Gastroesophageal sphincter (tissue), 4 donors: ENCODE measurements around the gene PALMD. TPM values are rescaled to one million over a fixed set of nuclear protein-coding genes. Genes with fewer than 3 reads are reported as not detected.

ENCODE experiments used
- ATAC-seq: fragments of 150-250 bp; one replicate; pipeline ENCODE4 v1.9.1; 2016; ENCODE audit warnings: mild to moderate bottlenecking, moderate library complexity
- H3K27ac ChIP-seq, 4 donors: fragments of 200-600 bp; sonication (generic) in 3 of 4; 1 replicate in 3 of 4; 2 replicates in 1 of 4; pipeline ENCODE4 v1.5.1; 2016 to 2019
- H3K27me3 ChIP-seq: fragments of 200-600 bp; sonication (generic); one replicate; pipeline ENCODE4 v1.5.1; 2019
- H3K36me3 ChIP-seq, 2 donors: fragments of 200-600 bp; sonication (generic); one replicate each; pipeline ENCODE4 v1.5.1; 2019; ENCODE audit warnings: control low read depth in 1 of 2
- H3K4me1 ChIP-seq, 3 donors: fragments of 200-600 bp; sonication (generic); 1 replicate in 2 of 3; 2 replicates in 1 of 3; pipeline ENCODE4 v1.5.1; 2016 to 2019; ENCODE audit warnings: control low read depth in 2 of 3
- H3K4me3 ChIP-seq, 2 donors: fragments of 200-600 bp; sonication (generic); one replicate each; pipeline ENCODE4 v1.5.1; 2019; ENCODE audit warnings: mild to moderate bottlenecking in 1 of 2, moderate library complexity in 1 of 2
- H3K9me3 ChIP-seq, 3 donors: fragments of 200-600 bp; sonication (generic); one replicate each; pipeline ENCODE4 v1.5.1; 2017 to 2019; ENCODE audit warnings: control low read depth in 2 of 3
- CTCF ChIP-seq, 4 experiments: fragments of 200-600 bp in 2 of 4; fragments of 450-650 bp in 2 of 4; sonication (generic) in 1 of 4; IDR thresholded peaks; one replicate each; pipeline ENCODE4 v1.5.1; 2017 to 2019; ENCODE audit warnings: antibody characterized with exemption in 4 of 4, mild to moderate bottlenecking in 2 of 4, moderate library complexity in 2 of 4
- EP300 ChIP-seq: sonication (generic); formaldehyde crosslinking; IDR thresholded peaks from one replicate; pipeline ENCODE4 v1.6.1; 2017; ENCODE audit warnings: antibody characterized with exemption, mild to moderate bottlenecking
- POLR2A ChIP-seq, 2 donors: fragments of 450-650 bp; IDR thresholded peaks; one replicate each; pipeline ENCODE4 v1.6.1; 2017; ENCODE audit warnings: antibody characterized with exemption in 2 of 2, mild to moderate bottlenecking in 2 of 2, moderate library complexity in 1 of 2
- POLR2AphosphoS5 ChIP-seq: sonication (generic); formaldehyde crosslinking; IDR thresholded peaks from one replicate; pipeline ENCODE4 v1.6.1; 2017; ENCODE audit warnings: antibody characterized with exemption
- WGBS, 2 donors: methylation state at CpG; one replicate each; pipeline ENCODE4 v1.1.5; 2018; ENCODE audit warnings: low coverage in 1 of 2; 5-methylcytosine and 5-hydroxymethylcytosine counted together
- total RNA-seq, 4 donors: library from RNA; depleted of rRNA; stranded (reverse); fragments of >200 nt; gene quantifications; one replicate each; pipeline ENCODE4 v1.1.0, GENCODE V29; 2016

The PALMD gene
- total RNA-seq, 4 donors from 2014 or later, result 11.7 to 46.7 (median 23.8) TPM

- Histone ChIP-seq H3K4me1 (peaks cover 3 to 44% (median 7%) of the 10 kb centered on the region in 3 donors), H3K27ac (no peak overlapping the region), H3K9me3 (no peaks in the 10 kb centered on the region), H3K36me3 (peaks cover 0 to 24% of the 10 kb centered on the region in 2 donors), H3K27me3 (no peaks in the 10 kb centered on the region), H3K4me3 (no peak overlapping the region)
- no peak for ATAC-seq
- TF ChIP-seq POLR2A (IDR thresholded peaks at IDR 0.05) (no peak), CTCF (IDR thresholded peaks at IDR 0.05) (no peak), POLR2AphosphoS5 (no peak), EP300 (no peak)
- 82 to 93% methylated on average over 2 of the region's 2 CpGs for WGBS, 2 donors
Measured at GRCh38 chr1:99669821-99670220, 23.9 kb downstream of the PALMD start.

GRCh38 chr1:99670583-99670982, 24.7 kb downstream of the PALMD start:
- H3K4me1 ChIP-seq, result peaks cover 3 to 44% (median 7%) of the 10 kb centered on the region in 3 donors
- WGBS, 2 donors, result 82 to 90% methylated on average over 1 of the region's 1 CpG
- no peak overlapping the region for H3K4me3 ChIP-seq
- no peak for ATAC-seq
- peak overlapping the region in 1 of 4 donors; percentile 33 for H3K27ac ChIP-seq
- no peaks in the 10 kb centered on the region for H3K9me3 ChIP-seq
- H3K27me3 ChIP-seq, result no peaks in the 10 kb centered on the region
- TF ChIP-seq POLR2A (IDR thresholded peaks at IDR 0.05) (no peak), CTCF (IDR thresholded peaks at IDR 0.05) (no peak), EP300 (no peak), POLR2AphosphoS5 (no peak)
- H3K36me3 ChIP-seq, result peaks cover 0 to 24% of the 10 kb centered on the region in 2 donors

- Histone ChIP-seq H3K27me3 (no peaks in the 10 kb centered on the region), H3K36me3 (peaks cover 0 to 24% of the 10 kb centered on the region in 2 donors), H3K27ac (peak overlapping the region in 3 of 4 donors; percentile 5 to 65 (median 9)), H3K4me1 (peaks cover 3 to 44% (median 7%) of the 10 kb centered on the region in 3 donors), H3K4me3 (no peak overlapping the region), H3K9me3 (no peaks in the 10 kb centered on the region)
- 63 to 84% methylated on average over 3 to 4 of the region's 4 CpGs for WGBS, 2 donors
- no peak for TF ChIP-seq EP300
- TF ChIP-seq POLR2AphosphoS5, result no peak
- no peak for ATAC-seq
Measured at GRCh38 chr1:99672038-99672437, 26.1 kb downstream of the PALMD start.

- peak; percentile 34 for ATAC-seq
- Histone ChIP-seq H3K4me3 (no peak overlapping the region), H3K27ac (peak overlapping the region in 3 of 4 donors; percentile 5 to 65 (median 9)), H3K36me3 (peaks cover 0 to 21% of the 10 kb centered on the region in 2 donors), H3K4me1 (peaks cover 3 to 44% (median 7%) of the 10 kb centered on the region in 3 donors), H3K9me3 (no peaks in the 10 kb centered on the region), H3K27me3 (no peaks in the 10 kb centered on the region)
- no peak for TF ChIP-seq EP300
- TF ChIP-seq POLR2AphosphoS5, result peak; percentile 46
- 33 to 43% methylated on average over 3 to 6 of the region's 6 CpGs for WGBS, 2 donors
Measured at GRCh38 chr1:99672530-99673213, 26.8 kb downstream of the PALMD start.

- no peak overlapping the region for H3K27ac ChIP-seq
- 81 to 90% methylated on average over 3 to 5 of the region's 5 CpGs for WGBS, 2 donors
- H3K4me1 ChIP-seq, result peaks cover 3 to 44% (median 7%) of the 10 kb centered on the region in 3 donors
- no peak for ATAC-seq
- TF ChIP-seq EP300, result no peak
- TF ChIP-seq POLR2A (IDR thresholded peaks at IDR 0.05), result no peak
- TF ChIP-seq POLR2AphosphoS5, result no peak
- TF ChIP-seq CTCF (IDR thresholded peaks at IDR 0.05), result no peak
- H3K4me3 ChIP-seq, result no peak overlapping the region
- H3K9me3 ChIP-seq, result no peaks in the 10 kb centered on the region
- H3K27me3 ChIP-seq, result no peaks in the 10 kb centered on the region
- H3K36me3 ChIP-seq, result peaks cover 0 to 21% of the 10 kb centered on the region in 2 donors
Measured at GRCh38 chr1:99673315-99673714, 27.4 kb downstream of the PALMD start.
